Activated T-helper 9 cell treated with anti-CD3 and anti-CD28 coated beads, Interleukin-2, amount 50 U/mL, for 16 hours (primary cell): ENCODE measurements around the gene PSMA4.
A peak's percentile ranks its signal among the peaks of the same experiment; 100 is the strongest.
"Not testable (repeated sequence)": the region's sequence is repeated elsewhere in the genome, so short reads cannot be mapped to it uniquely, and the experiment has no call there.

ENCODE experiments used
- DNase-seq: peaks from one replicate; pipeline ENCODE4 v3.0.0-alpha.2; 2020; ENCODE audit warnings: low read depth

The PSMA4 gene

DNA sequence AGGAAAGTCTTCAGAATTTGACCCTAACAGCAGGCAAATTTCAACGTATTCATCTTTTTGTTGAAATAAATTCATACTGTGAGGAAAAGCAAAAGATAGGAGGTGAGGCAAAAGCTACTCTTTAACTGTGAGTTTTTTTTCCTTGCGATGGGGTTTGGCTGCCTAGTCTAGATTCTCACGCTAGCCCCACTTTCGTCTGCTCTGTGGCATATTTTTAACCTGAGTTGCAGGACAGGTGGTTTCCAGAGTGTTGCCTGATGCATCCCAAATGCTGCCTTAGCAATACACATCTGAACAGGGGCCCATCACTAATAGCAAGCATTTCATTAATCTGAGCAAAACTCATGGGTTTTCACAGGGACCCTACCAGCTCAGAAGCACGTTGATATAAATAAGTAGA is 11.7 kb downstream of the PSMA4 start:
- no peak for DNase-seq

DNA sequence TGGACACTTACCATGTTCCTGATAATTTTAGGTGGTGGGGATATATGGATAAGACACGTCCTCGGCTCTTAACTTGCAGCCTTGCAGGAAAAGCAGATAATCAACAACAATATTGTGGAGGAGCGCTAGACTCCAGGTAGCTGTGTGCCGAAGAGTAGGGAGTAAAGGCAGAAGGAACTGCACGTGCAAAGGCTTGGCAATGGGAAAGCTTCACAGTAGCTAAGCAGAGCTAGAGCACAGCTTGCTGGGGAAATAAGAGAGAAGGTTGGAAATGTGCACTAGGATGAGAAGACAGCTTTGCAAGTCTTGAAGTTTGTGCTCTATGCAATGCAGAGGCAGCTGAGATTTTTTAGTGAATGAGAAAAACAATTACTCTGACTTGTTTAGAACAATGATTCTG is 12.4 kb downstream of the PSMA4 start:
- no peak for DNase-seq

DNA sequence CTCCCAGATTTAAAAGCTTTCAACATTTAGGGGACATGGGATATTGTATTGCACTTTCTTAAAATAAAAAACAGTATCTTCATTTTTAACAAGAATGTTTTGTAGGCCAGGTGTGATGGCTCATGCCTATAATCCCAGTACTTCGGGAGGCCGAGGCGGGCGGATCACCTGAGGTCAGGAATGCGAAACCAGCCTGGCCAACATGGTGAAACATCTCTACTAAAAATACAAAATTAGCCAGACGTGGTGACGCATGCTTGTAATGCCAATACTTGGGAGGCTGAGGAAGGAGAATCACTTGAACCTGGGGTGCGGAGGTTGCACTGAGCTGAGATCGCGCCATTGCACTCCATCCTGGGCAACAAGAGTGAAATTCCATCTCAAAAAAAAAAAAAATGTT is 20.0 kb downstream of the PSMA4 start:
- not testable (repeated sequence) for DNase-seq

GRCh38 chr15:78561490-78561889 is 21.2 kb downstream of the PSMA4 start:
- no peak for DNase-seq

- DNase-seq: no peak
Measured at GRCh38 chr15:78563092-78563491, 22.8 kb downstream of the PSMA4 start.

GRCh38 chr15:78564743-78565096 is 24.5 kb downstream of the PSMA4 start:
- no peak for DNase-seq

GRCh38 chr15:78565097-78565950 is 25.1 kb downstream of the PSMA4 start, which contains the start of gene CHRNA5:
Gene CHRNA5, plus strand, starts transcription at chr15:78565520. Its CDS starts 200 bp downstream, at chr15:78565720.
- DNase-seq: peak; percentile 65

DNA sequence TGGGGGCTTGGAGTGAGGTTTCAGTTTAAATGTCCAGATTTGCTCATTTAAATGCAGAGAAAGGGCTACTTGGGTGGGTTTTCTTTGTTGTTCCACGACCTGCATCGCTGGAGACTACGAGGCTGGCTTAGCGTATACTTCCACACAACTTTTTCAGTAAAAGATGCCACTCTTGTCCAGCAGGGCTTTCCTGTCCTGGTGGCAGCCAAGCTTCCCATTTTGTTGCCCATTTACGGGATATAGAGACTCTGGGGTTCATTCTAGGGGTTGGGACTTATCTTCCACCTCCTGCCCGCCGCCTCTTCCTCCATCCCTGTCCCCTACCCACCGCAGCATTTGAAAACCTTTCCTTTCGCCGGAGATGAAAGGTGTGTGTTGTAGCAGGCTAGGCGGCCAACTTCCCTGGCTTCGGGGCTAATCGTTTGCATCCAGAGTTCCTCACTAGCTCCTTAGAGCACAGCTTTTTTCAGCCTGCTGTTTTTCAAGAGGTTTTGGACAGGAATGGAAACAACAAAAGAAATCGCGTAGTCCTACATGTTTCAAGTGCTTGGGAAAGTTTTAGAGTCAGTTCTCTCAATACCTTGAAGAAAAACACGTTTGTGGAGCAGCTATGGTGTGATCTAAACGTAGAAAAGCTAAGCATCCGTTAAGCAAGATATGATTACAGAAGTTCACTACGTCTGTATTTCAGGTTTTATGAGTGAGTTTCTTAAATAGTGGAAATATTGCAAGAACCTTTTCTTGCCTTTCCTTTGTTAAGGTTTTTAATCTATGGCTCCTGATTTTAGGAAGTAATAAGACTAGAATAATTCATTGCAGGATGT is 25.9 kb downstream of the PSMA4 start:
- no peak for DNase-seq

DNA sequence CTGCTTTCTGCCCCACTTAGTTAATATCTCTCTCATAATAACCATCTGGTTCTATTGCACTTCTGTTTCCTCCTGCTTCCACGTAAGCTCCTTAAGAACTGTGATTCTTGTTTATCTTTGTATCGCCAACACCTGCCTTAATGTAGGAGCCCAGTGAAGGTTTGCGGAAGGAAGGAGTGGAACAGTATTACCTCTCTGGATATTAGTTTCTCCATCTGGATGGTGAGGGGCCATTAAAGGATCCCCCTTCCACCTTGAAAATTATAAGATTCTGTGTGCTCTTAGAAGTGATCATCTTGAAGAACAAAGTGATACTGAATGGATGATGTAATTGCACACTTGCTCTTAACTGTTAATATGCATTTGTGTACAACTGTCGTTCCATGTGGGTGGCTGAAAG is 27.3 kb downstream of the PSMA4 start:
- no peak for DNase-seq

DNA sequence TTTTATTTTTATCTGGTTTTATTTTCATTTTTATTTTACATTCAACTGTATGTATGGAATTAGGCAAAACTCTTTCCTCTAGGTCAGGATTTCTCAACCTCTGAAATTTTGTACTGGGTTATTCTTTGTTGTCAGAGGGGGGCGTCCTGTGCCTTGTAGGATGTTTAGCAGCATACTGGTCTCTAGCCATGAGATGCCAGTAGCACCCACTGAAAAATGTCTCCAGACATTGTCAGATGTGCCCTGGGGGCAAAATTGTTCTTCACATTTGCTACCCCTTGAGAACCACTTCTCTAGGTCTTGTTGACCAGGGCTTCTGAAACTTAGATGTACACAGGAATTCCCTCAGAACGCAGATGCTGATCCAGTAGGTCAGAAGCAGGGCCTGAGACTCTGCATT is 30.5 kb downstream of the PSMA4 start:
- no peak for DNase-seq

DNA sequence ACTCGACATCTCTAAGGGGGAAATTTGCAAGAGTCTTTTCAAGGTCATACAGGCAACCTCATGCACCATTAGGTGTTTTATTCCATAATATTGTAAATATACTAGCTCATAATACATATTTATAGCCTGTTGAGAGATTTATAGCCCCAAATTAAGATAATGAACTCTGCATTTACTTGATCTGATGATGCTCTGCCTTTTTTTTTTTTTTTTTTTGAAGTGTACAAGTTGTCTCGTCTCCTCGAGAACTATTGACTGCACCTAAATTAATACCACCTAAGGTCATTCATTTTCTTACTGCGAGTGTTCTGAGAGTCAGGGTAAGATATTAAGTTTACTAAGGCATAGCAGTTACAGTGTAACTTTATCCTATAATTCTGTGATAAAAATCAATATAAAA is 31.1 kb downstream of the PSMA4 start:
- DNase-seq: no peak

DNA sequence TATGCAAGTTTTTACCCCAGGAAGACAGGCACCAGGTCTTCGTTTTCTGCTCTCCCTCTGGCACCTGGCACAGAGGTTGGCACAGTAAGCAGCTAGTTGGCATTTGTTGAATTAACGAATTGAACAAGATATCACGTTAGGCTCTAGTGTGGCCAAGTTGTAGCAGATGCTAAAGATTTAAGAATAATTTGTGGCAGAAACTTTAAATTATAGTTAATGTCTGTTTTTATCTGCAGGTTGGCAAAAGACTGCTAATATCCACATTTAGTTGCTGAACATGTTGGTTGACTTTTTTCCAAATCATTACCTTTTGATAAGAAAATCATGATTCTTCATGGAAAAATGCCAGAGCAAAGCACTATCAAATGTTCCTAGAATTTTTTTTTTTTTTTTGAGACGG is 33.2 kb downstream of the PSMA4 start:
- no peak for DNase-seq

- no peak for DNase-seq
Measured at GRCh38 chr15:78574944-78575343, 34.7 kb downstream of the PSMA4 start.

DNA sequence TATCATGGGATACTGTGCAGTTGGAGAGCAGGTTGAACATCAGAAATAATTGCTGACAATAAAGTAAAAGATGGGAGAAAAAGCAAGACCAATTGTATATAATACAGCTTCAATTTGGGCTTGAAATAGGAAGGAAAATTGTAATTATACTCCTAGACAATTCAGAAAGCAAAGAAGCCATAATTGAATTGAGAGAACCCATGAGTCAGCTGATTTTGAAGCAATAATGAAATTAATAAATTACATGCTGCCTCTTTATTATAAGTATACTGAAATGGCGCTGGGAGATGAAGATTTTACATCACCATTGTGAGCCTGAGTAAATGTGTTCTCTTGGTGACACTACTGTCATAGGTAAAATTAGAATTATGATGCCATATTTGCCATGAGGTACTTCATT is 57.3 kb downstream of the PSMA4 start:
- DNase-seq: no peak

DNA sequence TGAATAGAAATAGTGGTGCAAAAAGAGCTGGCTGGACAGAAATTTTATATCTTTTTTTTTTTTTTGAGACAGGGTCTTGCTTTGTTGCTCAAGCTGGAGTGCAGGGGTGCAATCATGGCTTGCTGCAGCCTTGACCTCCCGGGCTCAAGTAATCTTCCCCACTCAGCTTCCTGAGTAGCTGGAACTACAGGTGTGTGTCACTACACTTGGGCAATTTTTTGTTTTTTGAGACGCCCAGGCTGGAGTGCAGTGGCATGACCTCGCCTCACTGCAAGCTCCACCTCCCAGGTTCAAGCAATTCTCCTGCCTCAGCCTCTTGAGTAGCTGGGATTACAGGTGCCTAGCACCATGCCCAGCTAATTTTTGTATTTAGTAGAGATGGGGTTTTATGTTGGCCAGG is 58.1 kb downstream of the PSMA4 start:
- no peak for DNase-seq

- DNase-seq: no peak
Measured at GRCh38 chr15:78599189-78599588, 58.9 kb downstream of the PSMA4 start.
